NCI-H128 (cell line): ENCODE data around the gene NAT14.
"Not testable (repeated sequence)": the region's sequence is repeated elsewhere in the genome, so short reads cannot be mapped to it uniquely, and the experiment has no call there.

ENCODE experiments used
- DNase-seq: peaks from one replicate; lab custom pipeline; 2025; ENCODE audit not compliant: unreplicated experiment; lab: John Stamatoyannopoulos, UW

NAT14 gene

GRCh38 chr19:55484593-55485438 is at the start of gene NAT14:
Gene NAT14 (plus strand): TSS chr19:55485188. CDS start chr19:55485709, 521 bp downstream.
- peak; percentile 49 for DNase-seq

DNA sequence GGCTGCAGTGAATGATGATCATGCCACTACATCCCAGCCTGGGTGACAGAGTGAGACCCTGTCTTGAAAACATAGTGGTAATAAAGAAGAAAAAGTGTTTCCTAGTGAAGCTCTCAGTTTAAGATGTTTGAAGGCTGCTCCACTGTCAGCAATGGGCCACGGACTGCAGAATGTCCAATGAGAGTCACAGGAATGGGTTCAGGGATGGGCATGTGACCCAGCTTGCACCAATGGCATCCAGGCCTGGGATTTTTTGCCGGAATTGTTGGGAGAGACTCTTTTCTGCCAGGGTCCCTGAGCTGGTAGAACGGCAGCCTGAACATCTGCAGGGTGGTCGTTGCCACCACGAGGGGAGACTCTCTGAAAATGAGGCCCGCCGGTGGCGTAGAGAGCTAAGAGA is 48.1 kb upstream of the NAT14 start:
- no peak for DNase-seq

DNA sequence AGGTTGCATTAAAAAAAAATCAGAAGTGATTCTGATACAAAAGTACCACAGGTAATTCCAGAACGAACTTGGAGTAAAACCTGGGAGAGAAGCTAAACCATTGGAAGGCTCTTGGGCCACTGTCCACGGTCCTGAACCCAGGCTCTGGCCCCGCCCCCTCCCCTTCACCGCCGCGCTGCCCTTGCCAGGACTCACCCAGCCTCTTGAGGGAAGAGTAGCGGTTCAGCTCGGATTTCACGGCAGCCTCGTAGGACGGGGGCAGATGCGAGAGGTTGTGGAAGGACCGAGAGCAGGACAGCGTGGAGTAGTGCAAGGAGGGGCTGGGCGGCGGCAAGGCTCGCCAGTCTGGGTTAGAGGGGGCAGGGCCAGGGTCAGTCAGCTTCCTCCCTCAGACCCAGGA is 47.6 kb upstream of the NAT14 start:
- DNase-seq: no peak

DNA sequence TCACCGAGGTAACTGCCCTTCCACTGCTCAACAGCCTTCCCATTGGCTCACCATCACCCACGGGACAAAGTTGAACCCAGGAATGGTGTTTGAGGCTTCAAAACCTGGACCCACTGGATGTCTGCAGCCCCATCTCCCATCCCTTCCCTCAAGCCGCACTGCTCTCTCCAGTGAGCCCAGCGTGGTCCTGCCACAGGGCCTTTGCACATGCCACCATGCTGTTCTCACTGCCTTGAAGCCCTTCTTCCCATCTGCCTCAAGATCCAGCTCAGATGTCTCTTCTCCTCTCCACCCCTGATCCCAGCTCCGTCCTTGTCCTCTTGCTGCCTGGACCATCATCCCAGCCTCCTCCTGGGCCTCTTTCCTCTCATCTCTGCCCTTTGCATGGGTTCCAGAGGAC is 45.9 kb upstream of the NAT14 start:
- no peak for DNase-seq

DNA sequence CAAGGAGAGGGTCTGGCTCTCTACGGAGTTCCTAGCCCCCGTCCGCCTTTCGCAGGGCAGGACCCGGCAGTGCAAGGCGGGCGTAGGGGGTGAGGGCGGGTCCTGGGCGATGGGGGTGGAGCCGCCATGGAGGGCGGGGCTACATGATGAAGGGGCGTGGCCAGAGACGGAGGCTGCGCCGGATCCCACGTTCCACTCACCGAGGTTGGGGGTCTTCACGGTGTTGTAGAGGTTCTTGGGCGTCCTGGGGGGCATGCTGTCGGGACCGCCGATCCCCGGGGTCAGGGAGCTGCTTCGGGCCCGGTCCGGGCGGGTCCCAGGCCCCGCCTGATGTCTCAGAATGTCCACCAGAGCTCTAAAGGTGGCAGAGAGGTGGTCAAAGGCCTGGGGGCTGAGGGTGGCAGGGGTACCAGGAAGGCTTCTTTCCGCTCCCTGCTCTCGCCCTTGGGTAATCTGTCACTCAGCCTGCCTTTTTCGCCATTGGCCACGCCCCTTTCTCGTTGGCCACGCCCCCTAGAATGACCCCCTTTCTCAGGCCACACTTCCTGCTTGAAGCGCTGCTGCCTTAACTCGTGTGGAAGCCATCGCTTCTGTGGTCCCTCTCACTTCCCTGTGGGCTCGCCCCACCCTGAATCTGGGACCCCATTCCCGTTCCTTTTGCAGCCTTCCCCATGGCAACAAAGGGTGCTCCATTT is 44.4 kb upstream of the NAT14 start:
- no peak for DNase-seq

DNA sequence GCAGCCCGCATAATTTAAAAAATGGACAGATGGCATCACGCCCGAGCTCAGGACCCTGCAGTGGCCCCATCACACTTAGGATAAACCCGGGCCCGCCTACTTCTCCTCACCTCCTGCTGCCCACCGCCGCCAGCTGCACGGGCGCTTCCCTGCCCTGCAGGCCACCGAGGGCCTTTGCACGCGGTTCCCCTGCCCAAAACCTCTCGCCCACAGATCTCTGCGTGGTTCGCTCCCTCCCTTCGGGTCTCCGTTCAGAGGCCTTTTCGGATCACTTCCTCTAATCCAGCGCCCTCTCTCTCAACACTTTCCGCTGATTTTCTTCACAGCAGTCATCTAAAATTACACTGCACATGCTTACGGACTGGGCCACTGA is 43.7 kb upstream of the NAT14 start:
- DNase-seq: no peak

DNA sequence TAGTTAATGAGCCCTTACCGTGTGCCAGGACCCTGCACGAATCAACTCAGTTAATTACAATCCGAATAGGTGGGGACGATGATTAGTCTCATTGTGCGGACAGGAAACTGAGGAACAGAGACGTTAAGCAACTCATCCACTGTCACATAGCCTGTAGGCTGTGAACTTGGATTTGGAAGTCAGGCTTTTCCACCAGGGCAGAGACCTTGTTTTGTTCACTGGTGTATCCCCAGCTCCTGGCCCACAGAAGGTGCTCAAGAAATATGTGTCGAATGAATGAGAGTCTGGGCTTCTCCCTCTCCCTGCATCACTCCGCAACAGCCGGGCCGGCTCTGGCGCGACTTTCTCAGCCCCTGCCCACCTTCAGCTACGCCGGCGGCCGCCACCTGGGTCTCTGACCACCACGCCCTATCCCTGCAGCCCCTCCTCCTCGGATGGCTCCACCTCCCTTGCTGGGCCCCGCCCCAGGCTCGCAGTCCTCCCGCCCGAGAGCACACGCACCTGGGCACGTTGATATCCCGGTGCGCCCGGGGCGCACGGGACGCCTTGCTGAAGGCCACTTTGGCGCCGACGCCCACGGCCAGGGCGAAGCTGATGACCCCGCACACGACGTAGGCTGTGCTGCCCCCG is 43.2 kb upstream of the NAT14 start:
- DNase-seq: peak; percentile 12

DNA sequence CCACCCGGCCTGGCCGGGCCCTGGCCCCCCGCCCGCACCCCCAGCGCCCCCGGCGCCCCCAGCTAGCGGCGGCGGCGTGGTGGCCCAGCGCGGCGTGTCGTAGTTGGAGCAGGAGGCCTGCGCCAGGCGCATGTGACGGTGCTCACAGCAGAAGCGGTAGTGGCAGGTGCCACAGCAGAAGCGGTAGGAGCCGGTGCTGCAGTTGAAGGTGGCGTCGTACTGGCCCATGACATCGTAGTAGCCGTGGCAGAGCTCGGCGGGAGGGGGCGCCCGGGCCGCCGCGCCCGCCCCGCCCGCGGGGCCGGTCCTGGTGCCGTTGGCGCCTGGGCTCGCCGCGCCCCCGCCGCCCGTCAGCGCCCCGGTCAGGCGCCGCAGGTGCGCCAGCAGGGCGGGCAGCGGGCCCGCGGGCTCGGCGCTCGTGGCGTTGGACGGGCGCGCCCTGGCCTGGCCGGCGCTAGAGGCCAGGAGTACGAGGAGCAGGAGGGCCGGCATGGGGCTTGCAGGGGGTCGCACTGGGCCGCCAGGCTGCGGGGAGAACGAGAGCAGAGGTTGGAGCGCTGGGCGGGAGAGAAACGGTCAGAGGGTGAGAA is 42.5 kb upstream of the NAT14 start:
- no peak for DNase-seq

GRCh38 chr19:55443045-55443823 is 41.8 kb upstream of the NAT14 start, which contains the start of gene SHISA7:
Gene SHISA7 (minus strand): TSS chr19:55443300. CDS start chr19:55442863, 437 bp downstream.
- no peak for DNase-seq

GRCh38 chr19:55443824-55444480 is 41.0 kb upstream of the NAT14 start:
- DNase-seq: no peak

DNA sequence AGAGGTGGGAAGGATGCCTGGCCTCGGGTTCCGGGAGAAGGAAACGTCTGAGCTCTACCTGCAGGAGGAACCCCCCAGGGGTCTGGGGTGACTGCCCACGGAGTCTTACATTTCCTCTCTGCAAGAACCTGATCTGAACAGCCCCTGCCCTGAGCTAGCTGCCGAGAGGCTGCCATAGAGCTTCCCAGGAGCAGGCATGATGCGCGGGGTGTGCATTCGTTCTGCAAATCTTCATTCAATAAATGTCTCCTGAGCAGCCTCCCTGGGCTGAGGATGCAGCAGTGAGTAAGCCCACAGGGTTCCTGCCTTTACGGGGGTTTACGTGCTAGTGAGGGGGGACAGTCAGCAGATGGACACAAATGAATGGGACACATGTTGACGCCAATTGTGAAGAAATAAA is 40.3 kb upstream of the NAT14 start:
- no peak for DNase-seq

DNA sequence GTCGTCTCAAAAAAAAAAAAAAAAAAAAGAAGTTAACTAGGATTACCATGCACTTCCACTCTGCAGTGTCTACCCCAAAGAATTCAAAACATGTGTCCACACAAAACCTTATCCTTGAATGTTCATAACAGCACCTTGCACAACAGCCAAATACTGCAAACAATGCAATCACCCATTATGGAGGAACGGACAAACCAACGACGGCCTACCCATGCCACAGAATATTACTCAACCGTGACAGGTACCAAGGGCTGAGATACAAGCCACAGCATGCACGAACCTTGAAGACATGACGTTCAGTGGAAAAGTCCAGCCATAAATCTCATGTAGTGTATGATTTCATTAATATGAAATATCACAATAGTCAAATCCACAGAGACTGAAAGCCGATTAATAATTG is 38.9 kb upstream of the NAT14 start:
- DNase-seq: no peak

GRCh38 chr19:55447421-55448174 is 37.4 kb upstream of the NAT14 start:
- no peak for DNase-seq

GRCh38 chr19:55448175-55448490 is 36.9 kb upstream of the NAT14 start:
- DNase-seq: not testable (repeated sequence)

DNA sequence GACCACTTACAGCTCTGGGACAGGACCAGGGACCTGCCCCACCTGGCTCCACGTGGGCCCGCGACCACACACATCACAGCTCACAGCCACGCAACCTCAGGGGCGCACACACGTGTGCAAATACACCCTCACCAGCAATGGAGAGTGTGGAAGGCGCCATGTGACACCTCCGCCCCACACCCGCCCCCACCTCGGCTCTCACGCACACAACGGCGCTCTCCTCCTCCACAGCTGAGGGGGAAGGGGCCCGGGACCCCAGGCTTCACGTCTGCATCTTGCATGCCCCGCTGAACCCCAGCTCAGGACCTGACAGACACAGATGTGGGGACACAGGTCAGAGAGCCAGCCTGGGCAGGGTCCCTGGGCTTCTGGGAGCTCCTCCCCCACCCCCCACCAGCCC is 35.5 kb upstream of the NAT14 start:
- DNase-seq: no peak

GRCh38 chr19:55451163-55451964 is 33.6 kb upstream of the NAT14 start:
- DNase-seq: no peak

GRCh38 chr19:55451965-55452748 is 32.8 kb upstream of the NAT14 start:
- DNase-seq: no peak

DNA sequence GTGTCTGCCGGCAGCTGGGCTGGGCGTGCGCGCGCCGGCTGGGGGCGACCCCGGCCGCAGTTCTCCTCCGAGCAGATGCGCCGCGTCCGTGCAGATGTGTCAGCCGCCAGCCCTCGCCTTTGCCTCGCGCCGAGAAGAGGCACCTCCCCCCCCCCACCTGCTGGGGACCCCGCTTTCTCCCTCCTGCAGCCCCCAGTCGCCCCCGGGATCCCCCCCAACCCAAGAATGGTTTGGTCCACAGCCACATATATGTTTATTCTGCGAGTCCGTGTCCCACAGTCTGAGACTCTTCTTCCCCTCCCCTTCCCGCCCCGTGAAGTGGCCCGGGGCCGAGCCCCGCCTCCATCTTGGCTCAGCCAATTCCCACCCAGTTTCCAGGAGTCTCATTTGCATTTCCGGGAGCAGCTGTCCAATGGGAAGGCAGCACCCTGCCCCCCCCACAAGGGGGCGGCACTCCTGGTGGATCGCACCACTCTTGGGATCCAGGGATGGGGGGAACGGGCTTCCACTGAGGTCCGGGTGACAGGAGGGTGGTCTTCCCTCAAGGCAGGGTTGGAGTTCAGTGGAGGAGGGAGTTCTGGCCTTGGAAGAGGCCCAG is 32.1 kb upstream of the NAT14 start:
- peak; percentile 74 for DNase-seq
